ENCODE results near the gene SEMA6A. TPM values are rescaled to one million over a fixed set of nuclear protein-coding genes. Genes with fewer than 3 reads are reported as not detected.

Gene SEMA6A
- total RNA-seq, 1 experiment from 2014 or later, result 406 TPM

DNA sequence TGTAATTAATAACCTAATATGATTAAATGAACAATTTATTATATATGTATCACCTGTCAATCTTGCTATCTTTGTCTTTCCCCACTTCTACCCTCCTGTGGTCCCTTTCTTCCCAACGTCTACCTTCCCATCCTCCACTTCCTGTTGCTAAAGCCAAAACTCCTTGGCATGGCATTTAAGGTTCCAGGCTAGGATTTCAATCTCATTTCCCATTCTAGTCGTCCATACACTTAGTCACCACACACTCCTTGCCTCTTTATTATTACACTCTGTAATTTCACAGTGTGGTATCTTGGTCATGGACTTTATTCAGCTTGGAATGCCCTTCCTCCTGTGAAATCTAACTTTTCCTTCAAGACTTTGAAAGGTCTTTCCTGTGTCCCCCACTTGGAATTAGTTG, 115.3 kb downstream of the SEMA6A start (continued):
- TF ChIP-seq, protein P1, sequence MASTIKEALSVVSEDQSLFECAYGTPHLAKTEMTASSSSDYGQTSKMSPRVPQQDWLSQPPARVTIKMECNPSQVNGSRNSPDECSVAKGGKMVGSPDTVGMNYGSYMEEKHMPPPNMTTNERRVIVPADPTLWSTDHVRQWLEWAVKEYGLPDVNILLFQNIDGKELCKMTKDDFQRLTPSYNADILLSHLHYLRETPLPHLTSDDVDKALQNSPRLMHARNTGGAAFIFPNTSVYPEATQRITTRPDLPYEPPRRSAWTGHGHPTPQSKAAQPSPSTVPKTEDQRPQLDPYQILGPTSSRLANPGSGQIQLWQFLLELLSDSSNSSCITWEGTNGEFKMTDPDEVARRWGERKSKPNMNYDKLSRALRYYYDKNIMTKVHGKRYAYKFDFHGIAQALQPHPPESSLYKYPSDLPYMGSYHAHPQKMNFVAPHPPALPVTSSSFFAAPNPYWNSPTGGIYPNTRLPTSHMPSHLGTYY (CRISPR knock-in tag; IDR thresholded peaks at IDR 0.05), result no peak
- TF ChIP-seq, protein P2, sequence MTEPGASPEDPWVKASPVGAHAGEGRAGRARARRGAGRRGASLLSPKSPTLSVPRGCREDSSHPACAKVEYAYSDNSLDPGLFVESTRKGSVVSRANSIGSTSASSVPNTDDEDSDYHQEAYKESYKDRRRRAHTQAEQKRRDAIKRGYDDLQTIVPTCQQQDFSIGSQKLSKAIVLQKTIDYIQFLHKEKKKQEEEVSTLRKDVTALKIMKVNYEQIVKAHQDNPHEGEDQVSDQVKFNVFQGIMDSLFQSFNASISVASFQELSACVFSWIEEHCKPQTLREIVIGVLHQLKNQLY (CRISPR knock-in tag; IDR thresholded peaks at IDR 0.05), result no peak

DNA sequence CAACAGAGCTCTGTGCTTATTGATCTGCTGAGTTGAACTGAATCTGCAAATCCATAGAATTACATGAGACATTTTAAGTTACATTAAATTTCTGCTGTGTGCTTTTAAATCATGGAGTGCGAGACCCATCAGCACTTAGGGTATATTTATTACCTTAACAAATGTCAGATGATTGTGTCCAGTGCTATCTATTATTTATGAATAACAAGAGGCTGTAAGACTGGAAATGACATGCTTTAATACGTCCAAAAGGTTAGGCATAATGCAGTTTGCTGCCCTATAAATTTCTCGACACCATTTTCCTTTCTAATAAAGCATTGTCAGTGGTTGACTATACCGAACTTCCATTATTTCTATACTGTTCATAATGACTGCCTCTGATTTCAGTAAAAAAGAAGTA, 117.6 kb downstream of the SEMA6A start:
- H3K27me3 Mint-ChIP-seq (ENCODE audit: low read depth), result no peaks in the 10 kb centered on the region
- H3K9me3 Mint-ChIP-seq, result no peaks in the 10 kb centered on the region
- POLR2A ChIA-PET, result no interaction called here
- H3K4me3 Mint-ChIP-seq, result no peak overlapping the region
- H3K27ac Mint-ChIP-seq, result no peak overlapping the region
- peaks cover 58% of the 10 kb centered on the region for H3K4me1 Mint-ChIP-seq
- DNase-seq (ENCODE audit: low spot score) (no peak), ATAC-seq (no peak)
- CTCF ChIA-PET, result no interaction called here
- H3K36me3 Mint-ChIP-seq, result peaks cover 50% of the 10 kb centered on the region
- TF ChIP-seq, protein P3, sequence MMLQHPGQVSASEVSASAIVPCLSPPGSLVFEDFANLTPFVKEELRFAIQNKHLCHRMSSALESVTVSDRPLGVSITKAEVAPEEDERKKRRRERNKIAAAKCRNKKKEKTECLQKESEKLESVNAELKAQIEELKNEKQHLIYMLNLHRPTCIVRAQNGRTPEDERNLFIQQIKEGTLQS (CRISPR knock-in tag; conservative IDR thresholded peaks at IDR 0.05), result no peak
- TF ChIP-seq TEAD1 (CRISPR knock-in tag; IDR thresholded peaks at IDR 0.05), result no peak
- TF ChIP-seq, protein P4, sequence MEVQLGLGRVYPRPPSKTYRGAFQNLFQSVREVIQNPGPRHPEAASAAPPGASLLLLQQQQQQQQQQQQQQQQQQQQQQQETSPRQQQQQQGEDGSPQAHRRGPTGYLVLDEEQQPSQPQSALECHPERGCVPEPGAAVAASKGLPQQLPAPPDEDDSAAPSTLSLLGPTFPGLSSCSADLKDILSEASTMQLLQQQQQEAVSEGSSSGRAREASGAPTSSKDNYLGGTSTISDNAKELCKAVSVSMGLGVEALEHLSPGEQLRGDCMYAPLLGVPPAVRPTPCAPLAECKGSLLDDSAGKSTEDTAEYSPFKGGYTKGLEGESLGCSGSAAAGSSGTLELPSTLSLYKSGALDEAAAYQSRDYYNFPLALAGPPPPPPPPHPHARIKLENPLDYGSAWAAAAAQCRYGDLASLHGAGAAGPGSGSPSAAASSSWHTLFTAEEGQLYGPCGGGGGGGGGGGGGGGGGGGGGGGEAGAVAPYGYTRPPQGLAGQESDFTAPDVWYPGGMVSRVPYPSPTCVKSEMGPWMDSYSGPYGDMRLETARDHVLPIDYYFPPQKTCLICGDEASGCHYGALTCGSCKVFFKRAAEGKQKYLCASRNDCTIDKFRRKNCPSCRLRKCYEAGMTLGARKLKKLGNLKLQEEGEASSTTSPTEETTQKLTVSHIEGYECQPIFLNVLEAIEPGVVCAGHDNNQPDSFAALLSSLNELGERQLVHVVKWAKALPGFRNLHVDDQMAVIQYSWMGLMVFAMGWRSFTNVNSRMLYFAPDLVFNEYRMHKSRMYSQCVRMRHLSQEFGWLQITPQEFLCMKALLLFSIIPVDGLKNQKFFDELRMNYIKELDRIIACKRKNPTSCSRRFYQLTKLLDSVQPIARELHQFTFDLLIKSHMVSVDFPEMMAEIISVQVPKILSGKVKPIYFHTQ (CRISPR knock-in tag; IDR thresholded peaks at IDR 0.05), result no peak
- TF ChIP-seq, protein P5, sequence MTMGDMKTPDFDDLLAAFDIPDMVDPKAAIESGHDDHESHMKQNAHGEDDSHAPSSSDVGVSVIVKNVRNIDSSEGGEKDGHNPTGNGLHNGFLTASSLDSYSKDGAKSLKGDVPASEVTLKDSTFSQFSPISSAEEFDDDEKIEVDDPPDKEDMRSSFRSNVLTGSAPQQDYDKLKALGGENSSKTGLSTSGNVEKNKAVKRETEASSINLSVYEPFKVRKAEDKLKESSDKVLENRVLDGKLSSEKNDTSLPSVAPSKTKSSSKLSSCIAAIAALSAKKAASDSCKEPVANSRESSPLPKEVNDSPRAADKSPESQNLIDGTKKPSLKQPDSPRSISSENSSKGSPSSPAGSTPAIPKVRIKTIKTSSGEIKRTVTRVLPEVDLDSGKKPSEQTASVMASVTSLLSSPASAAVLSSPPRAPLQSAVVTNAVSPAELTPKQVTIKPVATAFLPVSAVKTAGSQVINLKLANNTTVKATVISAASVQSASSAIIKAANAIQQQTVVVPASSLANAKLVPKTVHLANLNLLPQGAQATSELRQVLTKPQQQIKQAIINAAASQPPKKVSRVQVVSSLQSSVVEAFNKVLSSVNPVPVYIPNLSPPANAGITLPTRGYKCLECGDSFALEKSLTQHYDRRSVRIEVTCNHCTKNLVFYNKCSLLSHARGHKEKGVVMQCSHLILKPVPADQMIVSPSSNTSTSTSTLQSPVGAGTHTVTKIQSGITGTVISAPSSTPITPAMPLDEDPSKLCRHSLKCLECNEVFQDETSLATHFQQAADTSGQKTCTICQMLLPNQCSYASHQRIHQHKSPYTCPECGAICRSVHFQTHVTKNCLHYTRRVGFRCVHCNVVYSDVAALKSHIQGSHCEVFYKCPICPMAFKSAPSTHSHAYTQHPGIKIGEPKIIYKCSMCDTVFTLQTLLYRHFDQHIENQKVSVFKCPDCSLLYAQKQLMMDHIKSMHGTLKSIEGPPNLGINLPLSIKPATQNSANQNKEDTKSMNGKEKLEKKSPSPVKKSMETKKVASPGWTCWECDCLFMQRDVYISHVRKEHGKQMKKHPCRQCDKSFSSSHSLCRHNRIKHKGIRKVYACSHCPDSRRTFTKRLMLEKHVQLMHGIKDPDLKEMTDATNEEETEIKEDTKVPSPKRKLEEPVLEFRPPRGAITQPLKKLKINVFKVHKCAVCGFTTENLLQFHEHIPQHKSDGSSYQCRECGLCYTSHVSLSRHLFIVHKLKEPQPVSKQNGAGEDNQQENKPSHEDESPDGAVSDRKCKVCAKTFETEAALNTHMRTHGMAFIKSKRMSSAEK (CRISPR knock-in tag; IDR thresholded peaks at IDR 0.05; ENCODE audit: borderline replicate concordance), result no peak
- TF ChIP-seq ZNF317 (CRISPR knock-in tag; IDR thresholded peaks at IDR 0.05; ENCODE audit: borderline replicate concordance, low read depth), result no peak
- TF ChIP-seq, protein P1 (CRISPR knock-in tag; IDR thresholded peaks at IDR 0.05), result no peak
- no peak for TF ChIP-seq MXD4 (CRISPR knock-in tag; IDR thresholded peaks at IDR 0.05; ENCODE audit: borderline replicate concordance)
- TF ChIP-seq TCF7 (CRISPR knock-in tag; IDR thresholded peaks at IDR 0.05; ENCODE audit: low read depth), result no peak
- TF ChIP-seq, protein P6, sequence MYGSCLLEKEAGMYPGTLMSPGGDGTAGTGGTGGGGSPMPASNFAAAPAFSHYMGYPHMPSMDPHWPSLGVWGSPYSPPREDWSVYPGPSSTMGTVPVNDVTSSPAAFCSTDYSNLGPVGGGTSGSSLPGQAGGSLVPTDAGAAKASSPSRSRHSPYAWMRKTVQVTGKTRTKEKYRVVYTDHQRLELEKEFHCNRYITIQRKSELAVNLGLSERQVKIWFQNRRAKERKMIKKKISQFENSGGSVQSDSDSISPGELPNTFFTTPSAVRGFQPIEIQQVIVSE (CRISPR knock-in tag; IDR thresholded peaks at IDR 0.05; ENCODE audit: borderline replicate concordance), result no peak
- TF ChIP-seq, protein P7, sequence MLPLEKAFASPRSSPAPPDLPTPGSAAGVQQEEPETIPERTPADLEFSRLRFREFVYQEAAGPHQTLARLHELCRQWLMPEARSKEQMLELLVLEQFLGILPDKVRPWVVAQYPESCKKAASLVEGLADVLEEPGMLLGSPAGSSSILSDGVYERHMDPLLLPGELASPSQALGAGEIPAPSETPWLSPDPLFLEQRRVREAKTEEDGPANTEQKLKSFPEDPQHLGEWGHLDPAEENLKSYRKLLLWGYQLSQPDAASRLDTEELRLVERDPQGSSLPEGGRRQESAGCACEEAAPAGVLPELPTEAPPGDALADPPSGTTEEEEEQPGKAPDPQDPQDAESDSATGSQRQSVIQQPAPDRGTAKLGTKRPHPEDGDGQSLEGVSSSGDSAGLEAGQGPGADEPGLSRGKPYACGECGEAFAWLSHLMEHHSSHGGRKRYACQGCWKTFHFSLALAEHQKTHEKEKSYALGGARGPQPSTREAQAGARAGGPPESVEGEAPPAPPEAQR (CRISPR knock-in tag; IDR thresholded peaks at IDR 0.05), result no peak
- TF ChIP-seq, protein P8, sequence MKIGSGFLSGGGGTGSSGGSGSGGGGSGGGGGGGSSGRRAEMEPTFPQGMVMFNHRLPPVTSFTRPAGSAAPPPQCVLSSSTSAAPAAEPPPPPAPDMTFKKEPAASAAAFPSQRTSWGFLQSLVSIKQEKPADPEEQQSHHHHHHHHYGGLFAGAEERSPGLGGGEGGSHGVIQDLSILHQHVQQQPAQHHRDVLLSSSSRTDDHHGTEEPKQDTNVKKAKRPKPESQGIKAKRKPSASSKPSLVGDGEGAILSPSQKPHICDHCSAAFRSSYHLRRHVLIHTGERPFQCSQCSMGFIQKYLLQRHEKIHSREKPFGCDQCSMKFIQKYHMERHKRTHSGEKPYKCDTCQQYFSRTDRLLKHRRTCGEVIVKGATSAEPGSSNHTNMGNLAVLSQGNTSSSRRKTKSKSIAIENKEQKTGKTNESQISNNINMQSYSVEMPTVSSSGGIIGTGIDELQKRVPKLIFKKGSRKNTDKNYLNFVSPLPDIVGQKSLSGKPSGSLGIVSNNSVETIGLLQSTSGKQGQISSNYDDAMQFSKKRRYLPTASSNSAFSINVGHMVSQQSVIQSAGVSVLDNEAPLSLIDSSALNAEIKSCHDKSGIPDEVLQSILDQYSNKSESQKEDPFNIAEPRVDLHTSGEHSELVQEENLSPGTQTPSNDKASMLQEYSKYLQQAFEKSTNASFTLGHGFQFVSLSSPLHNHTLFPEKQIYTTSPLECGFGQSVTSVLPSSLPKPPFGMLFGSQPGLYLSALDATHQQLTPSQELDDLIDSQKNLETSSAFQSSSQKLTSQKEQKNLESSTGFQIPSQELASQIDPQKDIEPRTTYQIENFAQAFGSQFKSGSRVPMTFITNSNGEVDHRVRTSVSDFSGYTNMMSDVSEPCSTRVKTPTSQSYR (CRISPR knock-in tag; IDR thresholded peaks at IDR 0.05), result no peak
- TF ChIP-seq, protein P9, sequence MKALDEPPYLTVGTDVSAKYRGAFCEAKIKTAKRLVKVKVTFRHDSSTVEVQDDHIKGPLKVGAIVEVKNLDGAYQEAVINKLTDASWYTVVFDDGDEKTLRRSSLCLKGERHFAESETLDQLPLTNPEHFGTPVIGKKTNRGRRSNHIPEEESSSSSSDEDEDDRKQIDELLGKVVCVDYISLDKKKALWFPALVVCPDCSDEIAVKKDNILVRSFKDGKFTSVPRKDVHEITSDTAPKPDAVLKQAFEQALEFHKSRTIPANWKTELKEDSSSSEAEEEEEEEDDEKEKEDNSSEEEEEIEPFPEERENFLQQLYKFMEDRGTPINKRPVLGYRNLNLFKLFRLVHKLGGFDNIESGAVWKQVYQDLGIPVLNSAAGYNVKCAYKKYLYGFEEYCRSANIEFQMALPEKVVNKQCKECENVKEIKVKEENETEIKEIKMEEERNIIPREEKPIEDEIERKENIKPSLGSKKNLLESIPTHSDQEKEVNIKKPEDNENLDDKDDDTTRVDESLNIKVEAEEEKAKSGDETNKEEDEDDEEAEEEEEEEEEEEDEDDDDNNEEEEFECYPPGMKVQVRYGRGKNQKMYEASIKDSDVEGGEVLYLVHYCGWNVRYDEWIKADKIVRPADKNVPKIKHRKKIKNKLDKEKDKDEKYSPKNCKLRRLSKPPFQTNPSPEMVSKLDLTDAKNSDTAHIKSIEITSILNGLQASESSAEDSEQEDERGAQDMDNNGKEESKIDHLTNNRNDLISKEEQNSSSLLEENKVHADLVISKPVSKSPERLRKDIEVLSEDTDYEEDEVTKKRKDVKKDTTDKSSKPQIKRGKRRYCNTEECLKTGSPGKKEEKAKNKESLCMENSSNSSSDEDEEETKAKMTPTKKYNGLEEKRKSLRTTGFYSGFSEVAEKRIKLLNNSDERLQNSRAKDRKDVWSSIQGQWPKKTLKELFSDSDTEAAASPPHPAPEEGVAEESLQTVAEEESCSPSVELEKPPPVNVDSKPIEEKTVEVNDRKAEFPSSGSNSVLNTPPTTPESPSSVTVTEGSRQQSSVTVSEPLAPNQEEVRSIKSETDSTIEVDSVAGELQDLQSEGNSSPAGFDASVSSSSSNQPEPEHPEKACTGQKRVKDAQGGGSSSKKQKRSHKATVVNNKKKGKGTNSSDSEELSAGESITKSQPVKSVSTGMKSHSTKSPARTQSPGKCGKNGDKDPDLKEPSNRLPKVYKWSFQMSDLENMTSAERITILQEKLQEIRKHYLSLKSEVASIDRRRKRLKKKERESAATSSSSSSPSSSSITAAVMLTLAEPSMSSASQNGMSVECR (CRISPR knock-in tag; IDR thresholded peaks at IDR 0.05; ENCODE audit: borderline replicate concordance), result no peak
